Mucosa of rectum (tissue), 2 donors: ENCODE measurements around the gene ADCYAP1.

ENCODE experiments used
- H3K27ac ChIP-seq, 2 donors: one replicate each; pipeline ENCODE4 v1.7.0; 2013; ENCODE audit warnings: inconsistent platforms in 2 of 2, low read depth in 2 of 2, low read length in 2 of 2
- H3K27me3 ChIP-seq, 2 donors: one replicate each; pipeline ENCODE4 v1.7.0; 2013; ENCODE audit warnings: low read length in 2 of 2; ENCODE audit not compliant: control insufficient read depth in 2 of 2, insufficient read depth in 2 of 2
- H3K36me3 ChIP-seq, 2 donors: one replicate each; pipeline ENCODE4 v1.7.0; 2013; ENCODE audit warnings: low read length in 2 of 2; ENCODE audit not compliant: control insufficient read depth in 2 of 2, insufficient read depth in 2 of 2
- H3K4me1 ChIP-seq, 2 donors: one replicate each; pipeline ENCODE4 v1.7.0; 2013; ENCODE audit warnings: low read length in 2 of 2, mild to moderate bottlenecking in 1 of 2; ENCODE audit not compliant: control insufficient read depth in 2 of 2, insufficient read depth in 2 of 2
- H3K4me3 ChIP-seq, 2 donors: one replicate each; pipeline ENCODE4 v1.7.0; 2013; ENCODE audit warnings: low read length in 2 of 2
- H3K9ac ChIP-seq, 2 donors: one replicate each; pipeline ENCODE4 v1.7.0; 2013; ENCODE audit warnings: low read length in 2 of 2, low read depth in 1 of 2, mild to moderate bottlenecking in 1 of 2
- H3K9me3 ChIP-seq, 2 donors: one replicate each; pipeline ENCODE4 v1.7.0; 2013; ENCODE audit warnings: low read length in 2 of 2; ENCODE audit not compliant: control insufficient read depth in 2 of 2
- donor health status: healthy.
- donor health status: Normal muscosa, but diverticular disease.

Gene ADCYAP1

DNA sequence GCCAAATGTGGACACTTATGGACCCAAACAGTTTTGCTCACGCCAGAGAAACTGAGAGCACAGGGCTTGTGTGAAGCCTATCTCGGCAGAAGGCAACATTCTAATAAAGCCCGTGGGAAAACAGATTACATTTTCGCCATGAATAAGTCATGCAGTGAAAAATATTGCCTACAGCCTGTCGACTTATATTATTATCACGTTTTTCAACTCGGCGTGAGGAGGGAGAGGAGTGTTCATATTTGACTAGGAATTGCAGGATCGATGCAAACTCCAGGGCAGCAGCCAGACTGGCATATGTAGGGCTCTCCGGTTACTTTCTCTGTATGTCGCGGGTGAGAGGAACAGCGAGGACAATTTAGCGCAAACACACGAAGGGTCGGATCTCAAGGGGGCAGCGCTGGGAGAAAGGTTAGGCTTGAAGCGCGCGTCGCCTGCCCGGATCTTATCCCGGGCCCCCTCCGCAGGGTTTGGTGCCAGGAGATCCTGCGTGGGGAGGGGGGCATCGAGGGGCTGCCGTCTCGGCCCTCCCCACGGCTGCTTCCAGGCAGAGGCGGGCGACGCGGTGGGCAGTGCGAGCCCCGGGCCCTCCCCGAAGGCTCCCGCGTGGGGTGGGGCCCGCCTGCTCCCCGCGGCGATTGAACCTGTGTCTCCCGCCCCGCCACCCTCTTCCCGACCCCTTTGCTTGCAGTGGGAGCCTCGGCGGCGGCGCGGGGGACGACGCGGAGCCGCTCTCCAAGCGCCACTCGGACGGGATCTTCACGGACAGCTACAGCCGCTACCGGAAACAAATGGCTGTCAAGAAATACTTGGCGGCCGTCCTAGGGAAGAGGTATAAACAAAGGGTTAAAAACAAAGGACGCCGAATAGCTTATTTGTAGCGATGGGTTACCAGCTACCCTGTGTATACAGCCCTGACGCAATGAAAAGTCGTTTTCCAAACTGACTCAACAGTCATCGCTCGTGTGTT, 4.4 kb downstream of the ADCYAP1 start:
- Histone ChIP-seq H3K9me3 (no peaks in the 10 kb centered on the region), H3K9ac (no peak overlapping the region), H3K4me1 (peaks cover 2% of the 10 kb centered on the region in 2 donors), H3K27me3 (peaks cover 38 to 42% of the 10 kb centered on the region in 2 donors), H3K27ac (no peak overlapping the region), H3K4me3 (peak overlapping the region; percentile 16 to 48), H3K36me3 (no peaks in the 10 kb centered on the region)

DNA sequence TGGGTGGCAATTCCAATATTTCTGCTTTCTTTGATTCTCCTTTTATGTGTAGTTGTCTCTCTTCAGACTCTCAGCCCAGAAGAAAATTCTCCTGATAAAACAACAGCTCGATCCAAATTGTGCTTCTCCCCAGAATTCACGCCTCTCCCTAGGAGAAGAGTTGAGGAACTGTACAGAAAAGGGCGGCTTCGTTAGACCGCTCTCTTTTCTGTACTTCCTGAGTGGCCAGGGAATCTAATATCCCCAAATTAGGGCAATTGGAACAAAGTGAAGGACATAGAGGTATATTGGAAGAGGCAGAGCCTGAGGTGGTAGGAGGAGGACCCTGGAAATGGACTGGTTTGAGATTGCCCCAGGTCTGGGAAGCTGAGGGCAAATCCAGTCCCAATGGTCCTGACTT, 5.6 kb downstream of the ADCYAP1 start:
- H3K4me1 ChIP-seq: peaks cover 2% of the 10 kb centered on the region in 2 donors
- H3K27me3 ChIP-seq: peaks cover 33 to 34% of the 10 kb centered on the region in 2 donors
- no peak overlapping the region for H3K4me3 ChIP-seq
- H3K27ac ChIP-seq: no peak overlapping the region
- H3K9me3 ChIP-seq: no peaks in the 10 kb centered on the region
- H3K36me3 ChIP-seq: no peaks in the 10 kb centered on the region
- H3K9ac ChIP-seq: no peak overlapping the region

DNA sequence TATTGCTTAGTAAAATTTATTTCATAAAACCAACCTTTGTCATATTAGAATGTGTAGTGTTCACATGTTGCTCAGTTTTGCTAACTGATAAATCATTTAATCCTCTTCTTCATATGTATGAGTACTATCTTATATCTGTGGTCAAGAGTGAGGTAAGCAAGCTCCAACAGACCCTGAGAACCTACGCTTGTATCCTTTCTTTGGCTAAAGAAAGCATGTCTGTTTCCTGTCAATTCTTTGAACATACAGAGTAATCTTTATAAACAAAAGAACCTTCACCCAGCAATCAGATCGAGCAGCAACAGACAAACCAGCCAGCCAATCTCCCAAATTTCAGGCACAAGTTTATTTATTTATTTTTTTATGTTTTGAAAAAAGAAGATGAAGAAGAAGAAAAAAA, 6.4 kb downstream of the ADCYAP1 start:
- Histone ChIP-seq H3K27me3 (peaks cover 29 to 32% of the 10 kb centered on the region in 2 donors), H3K9me3 (no peaks in the 10 kb centered on the region), H3K4me3 (no peak overlapping the region), H3K27ac (no peak overlapping the region), H3K4me1 (peaks cover 2% of the 10 kb centered on the region in 2 donors), H3K36me3 (no peaks in the 10 kb centered on the region), H3K9ac (no peak overlapping the region)

DNA sequence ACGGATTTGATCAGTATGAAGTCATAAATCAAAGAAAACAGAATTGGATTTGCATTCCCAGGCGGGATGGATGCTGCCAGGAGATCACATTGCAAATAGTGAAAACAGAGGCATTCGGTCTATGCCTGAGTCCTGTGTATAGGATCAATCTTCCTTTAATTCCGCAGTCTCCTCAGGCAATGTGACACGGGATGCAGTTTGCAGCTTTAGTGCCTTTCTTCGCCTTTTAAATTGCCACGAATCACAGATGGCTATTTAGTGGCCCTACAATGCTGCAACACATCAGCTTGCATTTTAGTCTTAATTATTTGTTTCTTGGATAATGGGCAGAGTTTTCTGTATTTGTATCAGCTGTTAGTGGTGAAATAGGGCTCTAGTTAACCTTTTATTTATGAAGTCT, 6.8 kb downstream of the ADCYAP1 start:
- peaks cover 24 to 29% of the 10 kb centered on the region in 2 donors for H3K27me3 ChIP-seq
- no peak overlapping the region for H3K9ac ChIP-seq
- no peaks in the 10 kb centered on the region for H3K36me3 ChIP-seq
- H3K4me3 ChIP-seq: no peak overlapping the region
- H3K27ac ChIP-seq: no peak overlapping the region
- peaks cover 2% of the 10 kb centered on the region in 2 donors for H3K4me1 ChIP-seq
- H3K9me3 ChIP-seq: no peaks in the 10 kb centered on the region

DNA sequence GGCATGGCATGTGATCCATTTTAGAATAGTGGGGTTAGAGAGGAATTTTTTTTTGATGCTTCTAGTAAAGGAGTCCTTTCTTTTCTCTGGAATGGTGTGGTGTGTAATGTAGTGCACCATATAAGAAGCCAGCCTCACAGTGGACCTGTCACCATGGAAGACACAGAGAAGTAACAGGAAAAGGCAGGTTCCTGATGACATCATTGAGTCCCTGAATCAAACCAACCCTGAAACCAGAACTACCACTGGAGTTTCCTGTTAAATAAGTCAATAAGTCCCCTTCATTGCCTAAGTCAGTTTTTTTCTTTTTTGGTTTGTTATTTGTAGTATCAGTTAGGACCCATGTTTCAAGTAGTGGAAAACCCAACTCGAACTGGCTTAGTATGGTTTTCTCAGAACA, 11.9 kb downstream of the ADCYAP1 start:
- Histone ChIP-seq H3K36me3 (no peaks in the 10 kb centered on the region), H3K4me3 (no peak overlapping the region), H3K9ac (no peak overlapping the region), H3K4me1 (no peaks in the 10 kb centered on the region), H3K27ac (no peak overlapping the region), H3K27me3 (peaks cover under 1 to 7% of the 10 kb centered on the region in 2 donors), H3K9me3 (no peaks in the 10 kb centered on the region)

DNA sequence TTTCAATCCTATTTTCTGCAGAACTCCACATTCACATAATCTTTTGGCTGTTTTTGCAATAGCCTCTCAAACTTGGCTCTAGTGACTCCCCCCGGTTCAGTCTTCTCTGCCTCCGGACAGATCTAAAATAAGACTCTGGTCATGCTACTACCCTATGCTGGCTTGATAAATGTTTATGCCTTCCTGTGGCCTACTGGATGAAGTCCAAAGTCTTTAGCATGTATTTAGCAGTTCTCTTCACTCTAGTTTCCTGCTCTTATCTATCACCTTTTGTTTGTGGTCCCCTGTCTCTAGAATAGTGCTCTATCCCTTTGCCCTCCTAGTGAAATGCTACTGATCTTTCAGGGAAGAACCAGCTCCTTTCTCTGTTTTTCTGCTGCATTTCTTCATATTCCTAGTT, 14.4 kb downstream of the ADCYAP1 start:
- Histone ChIP-seq H3K4me3 (no peak overlapping the region), H3K27me3 (no peaks in the 10 kb centered on the region), H3K27ac (no peak overlapping the region), H3K9ac (no peak overlapping the region), H3K36me3 (no peaks in the 10 kb centered on the region), H3K4me1 (no peaks in the 10 kb centered on the region), H3K9me3 (no peaks in the 10 kb centered on the region)

DNA sequence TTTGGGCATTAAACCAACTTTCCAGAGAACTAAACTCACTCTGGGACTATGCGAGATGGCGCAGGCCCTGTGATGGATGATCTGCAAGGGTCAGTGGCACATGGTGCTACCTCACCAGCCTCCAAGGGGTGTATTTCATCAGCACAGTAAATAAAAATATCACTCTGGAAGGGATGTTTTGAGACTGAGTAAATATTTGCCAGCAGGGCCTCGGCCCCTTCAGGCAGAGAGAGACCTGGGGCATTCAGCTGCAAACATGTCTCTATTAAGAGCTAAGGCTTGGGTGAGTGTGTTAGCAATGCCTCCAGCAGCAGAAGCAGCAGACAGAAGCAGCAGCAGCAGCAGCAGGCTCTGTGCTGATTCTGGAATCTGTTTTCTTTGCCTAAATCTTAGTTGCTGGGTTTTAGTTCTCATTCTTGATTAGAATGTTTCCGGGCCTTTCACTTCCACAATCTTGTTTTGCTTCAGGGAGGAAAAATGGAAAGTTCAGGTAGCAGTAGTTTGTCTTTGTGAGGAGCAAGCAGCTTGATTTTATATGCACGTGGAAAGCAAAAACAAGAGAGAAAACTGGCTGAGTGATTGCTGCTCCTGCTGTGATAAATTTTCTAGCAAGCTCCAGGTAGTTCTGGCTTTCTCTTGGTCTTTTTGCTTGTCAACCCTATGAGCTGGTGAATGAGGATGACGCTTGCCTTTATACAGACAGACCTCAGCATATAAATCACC, 18.6 kb downstream of the ADCYAP1 start:
- Histone ChIP-seq H3K36me3 (no peaks in the 10 kb centered on the region), H3K4me3 (no peak overlapping the region), H3K9me3 (no peaks in the 10 kb centered on the region), H3K27me3 (no peaks in the 10 kb centered on the region), H3K9ac (no peak overlapping the region), H3K27ac (no peak overlapping the region), H3K4me1 (no peaks in the 10 kb centered on the region)

DNA sequence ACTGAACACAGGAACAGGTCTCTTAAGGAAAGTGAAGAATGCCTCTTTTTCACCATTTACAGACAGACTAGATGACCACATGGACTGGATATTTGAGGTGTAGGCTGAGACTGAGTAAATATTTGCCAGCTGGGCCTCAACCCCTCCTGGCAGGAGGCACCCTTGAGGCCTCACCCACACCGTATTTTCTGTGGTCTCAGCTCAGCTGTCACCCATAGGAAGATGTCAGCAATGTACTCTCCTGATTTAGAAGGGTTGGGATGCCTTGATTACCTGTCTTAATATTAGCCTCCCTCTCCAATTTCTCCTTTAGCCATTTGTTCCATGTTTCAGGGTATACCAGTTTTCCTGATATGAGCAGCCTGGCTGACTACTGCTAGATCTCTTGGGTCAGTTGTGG, 20.3 kb downstream of the ADCYAP1 start:
- Histone ChIP-seq H3K4me1 (no peaks in the 10 kb centered on the region), H3K27ac (no peak overlapping the region), H3K9ac (no peak overlapping the region), H3K4me3 (no peak overlapping the region), H3K36me3 (no peaks in the 10 kb centered on the region), H3K27me3 (no peaks in the 10 kb centered on the region), H3K9me3 (no peaks in the 10 kb centered on the region)

DNA sequence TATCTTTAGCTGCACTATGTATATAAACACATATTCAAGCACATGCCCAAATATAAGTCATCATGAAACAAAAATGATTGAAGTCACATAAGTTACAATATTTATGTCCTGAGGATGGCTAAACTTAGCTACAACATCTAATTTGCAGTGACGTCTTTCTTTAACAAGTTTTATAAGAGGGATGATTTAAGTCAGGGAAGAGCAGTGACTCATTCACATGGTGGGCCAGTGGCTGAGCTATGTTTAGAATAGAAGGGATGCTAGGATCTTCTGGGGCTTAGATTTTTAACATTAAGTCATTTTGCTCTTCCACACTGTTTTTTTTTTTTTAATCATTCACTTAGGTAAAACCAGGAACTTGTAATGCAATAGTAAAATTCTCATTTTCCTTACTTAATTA, 22.3 kb downstream of the ADCYAP1 start:
- Histone ChIP-seq H3K36me3 (no peaks in the 10 kb centered on the region), H3K4me3 (no peak overlapping the region), H3K27me3 (no peaks in the 10 kb centered on the region), H3K9me3 (no peaks in the 10 kb centered on the region), H3K27ac (no peak overlapping the region), H3K9ac (no peak overlapping the region), H3K4me1 (no peaks in the 10 kb centered on the region)

DNA sequence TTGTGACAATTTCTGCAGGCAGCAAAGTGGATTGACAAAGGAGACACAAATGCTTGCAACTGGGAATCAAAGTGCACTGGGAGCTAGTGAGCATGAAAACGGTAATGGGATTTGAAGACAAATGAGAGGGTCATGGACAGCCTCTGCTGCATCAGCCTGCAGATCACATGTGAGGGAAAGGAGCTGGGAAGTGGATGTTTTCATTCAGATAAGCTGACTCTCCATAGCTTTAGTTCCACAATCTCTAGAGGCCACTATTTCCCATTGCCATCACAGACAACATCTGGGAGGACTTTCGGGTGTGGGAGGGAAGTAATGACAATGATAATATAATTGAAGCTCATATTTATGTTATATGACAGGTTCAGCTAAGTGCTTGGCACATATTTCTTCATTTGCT, 28.4 kb downstream of the ADCYAP1 start:
- H3K36me3 ChIP-seq: no peaks in the 10 kb centered on the region
- no peaks in the 10 kb centered on the region for H3K4me1 ChIP-seq
- H3K27me3 ChIP-seq: no peaks in the 10 kb centered on the region
- no peaks in the 10 kb centered on the region for H3K9me3 ChIP-seq
- H3K27ac ChIP-seq: no peak overlapping the region
- H3K4me3 ChIP-seq: no peak overlapping the region
- H3K9ac ChIP-seq: no peak overlapping the region
